K562 (cell line): ENCODE measurements around the gene TBC1D1. TPM values are rescaled to one million over a fixed set of nuclear protein-coding genes. Genes with fewer than 3 reads are reported as not detected.

Experiments used
- ATAC-seq: fragments of 200-7000 bp; cut with Tn5 transposase; 3 replicates; pipeline ENCODE4 v1.9.1; 2020; ENCODE audit warnings: moderate library complexity
- BruUV-seq: library from RNA; stranded (reverse); fragments of 400-500 nt; replicated peaks from 2 replicates; lab custom pipeline; 2021; lab: Mats Ljungman, UMichigan
- CTCF ChIA-PET: fragments of 300-600 bp; formaldehyde crosslinking; extraction: SDS; loops from one replicate; lab custom pipeline; 2021; ENCODE audit warnings: low intra/inter-chr PET ratio; lab: Yijun Ruan, JAX
- POLR2A ChIA-PET: fragments of 300-600, 350-650 bp; sonication (Branson Sonifier 250); formaldehyde crosslinking; extraction: SDS; loops from one replicate; lab custom pipeline; 2021; ENCODE audit warnings: antibody characterized with exemption, inconsistent platforms; lab: Yijun Ruan, JAX
- DNase-seq, 4 experiments: peaks; one replicate each; pipeline versions ENCODE4 v3.0.0 to v3.0.0-alpha.2; 2011 to 2018; ENCODE audit warnings: low spot score in 3 of 4, mixed read lengths in 3 of 4; ENCODE audit errors: extremely low read depth in 1 of 4
- FAIRE-seq: peaks from 2 replicates; lab custom pipeline; 2011; peaks lifted over from hg19 to GRCh38; lab: Jason Lieb, UNC
- H2AFZ ChIP-seq: 2 replicates; pipeline ENCODE4 v1.6.0; 2011; ENCODE audit warnings: low read depth, low read length, control low read depth, inconsistent platforms
- H3K27ac ChIP-seq: fragments of 200-600 bp; 3 replicates; pipeline ENCODE4 v1.8.0; 2011; ENCODE audit warnings: low read depth, mild to moderate bottlenecking, control low read depth, inconsistent platforms, low read length, moderate library complexity, mixed read lengths; ENCODE audit errors: extremely low read depth
- H3K27me3 ChIP-seq, 2 experiments: fragments of 300-600 bp in 1 of 2; 2 replicates in 1 of 2; 3 replicates in 1 of 2; pipeline versions ENCODE4 v1.6.0 to v1.8.0; 2011; ENCODE audit warnings: inconsistent platforms in 2 of 2, low read length in 2 of 2, mild to moderate bottlenecking in 1 of 2, mixed read lengths in 1 of 2, moderate library complexity in 1 of 2; ENCODE audit not compliant: control insufficient read depth in 2 of 2, insufficient read depth in 2 of 2
- H3K36me3 ChIP-seq: fragments of 300-600 bp; 3 replicates; pipeline ENCODE4 v1.8.0; 2011; ENCODE audit warnings: mild to moderate bottlenecking, low read length, inconsistent platforms; ENCODE audit not compliant: control insufficient read depth, insufficient read depth
- H3K4me1 ChIP-seq, 2 experiments: fragments of 200-600 bp in 1 of 2; replicated peaks in 1 of 2; 2 replicates in 1 of 2; 3 replicates in 1 of 2; pipeline versions ENCODE4 v1.5.1 to v1.8.0; 2011; ENCODE audit warnings: inconsistent platforms in 2 of 2, low read length in 2 of 2, mild to moderate bottlenecking in 1 of 2, mixed read lengths in 1 of 2, moderate library complexity in 1 of 2; ENCODE audit not compliant: control insufficient read depth in 2 of 2, insufficient read depth in 2 of 2
- H3K4me2 ChIP-seq: 2 replicates; pipeline ENCODE4 v1.6.1; 2011; ENCODE audit warnings: low read length, control low read depth, inconsistent platforms, mixed read lengths; ENCODE audit not compliant: insufficient read depth
- H3K4me3 ChIP-seq: fragments of 200-600 bp; sonication (generic), shearing (Covaris generic); 2 replicates; pipeline ENCODE4 v1.5.1; 2016; ENCODE audit warnings: control low read depth, inconsistent platforms
- H3K79me2 ChIP-seq: fragments of 200-600 bp; 3 replicates; pipeline ENCODE4 v1.8.0; 2011; ENCODE audit warnings: low read length, inconsistent platforms; ENCODE audit not compliant: control insufficient read depth, insufficient read depth
- H3K9ac ChIP-seq, 2 experiments: 2 replicates each; pipeline versions ENCODE4 v1.6.0 to v1.6.1; 2011; ENCODE audit warnings: low read depth in 2 of 2, low read length in 2 of 2, control low read depth in 1 of 2, inconsistent platforms in 1 of 2, mild to moderate bottlenecking in 1 of 2, mixed read lengths in 1 of 2; ENCODE audit not compliant: insufficient read depth in 1 of 2
- H3K9me1 ChIP-seq: one replicate; pipeline ENCODE4 v1.6.0; 2011; ENCODE audit warnings: inconsistent platforms, mild to moderate bottlenecking, low read length, moderate library complexity; ENCODE audit not compliant: control insufficient read depth, insufficient read depth
- H3K9me3 ChIP-seq: replicated peaks from 2 replicates; pipeline ENCODE4 v1.5.1; 2011; ENCODE audit warnings: low read depth, low read length, inconsistent platforms; ENCODE audit not compliant: control insufficient read depth, insufficient read depth
- H4K20me1 ChIP-seq: replicated peaks from 2 replicates; pipeline ENCODE4 v1.6.1; 2011; ENCODE audit warnings: low read length, inconsistent platforms, mixed read lengths; ENCODE audit not compliant: control insufficient read depth, insufficient read depth
- E2F6 ChIP-seq, 2 experiments: IDR thresholded peaks; 2 replicates each; pipeline ENCODE4 v1.6.1; 2011; ENCODE audit warnings: borderline replicate concordance in 1 of 2, control low read depth in 1 of 2, low read depth in 1 of 2, low read length in 1 of 2, mild to moderate bottlenecking in 1 of 2, mixed read lengths in 1 of 2, moderate library complexity in 1 of 2; ENCODE audit not compliant: insufficient read depth in 1 of 2, insufficient read length in 1 of 2, poor library complexity in 1 of 2, severe bottlenecking in 1 of 2; ENCODE audit errors: extremely low read depth in 1 of 2
- IRF1 ChIP-seq: sonication (generic); formaldehyde crosslinking; IDR thresholded peaks from 2 replicates; pipeline ENCODE4 v1.8.0; 2022; ENCODE audit warnings: missing genetic modification reagents, mild to moderate bottlenecking, borderline replicate concordance
- MTA1 ChIP-seq: fragments of 450-650 bp; IDR thresholded peaks from 2 replicates; pipeline ENCODE4 v1.6.1; 2017; ENCODE audit warnings: borderline replicate concordance
- NCOA1 ChIP-seq: fragments of 450-650 bp; IDR thresholded peaks from 2 replicates; pipeline ENCODE4 v1.6.1; 2016; ENCODE audit warnings: low read depth
- WGBS: fragments of 100-300 bp; shearing (Covaris generic); methylation state at CpG from one replicate; pipeline ENCODE4 v1.1.6; 2016; ENCODE audit warnings: low coverage, mixed read lengths; ENCODE audit not compliant: insufficient coverage; ENCODE audit errors: missing lambda C conversion rate; 5-methylcytosine and 5-hydroxymethylcytosine counted together
- in situ Hi-C: fragments of 300-500 bp; cut with MboI; formaldehyde crosslinking; loops from 4 replicates; pipeline ENCODE4 v1.15.0; 2018; ENCODE audit warnings: inconsistent platforms, mixed read lengths
- intact Hi-C: fragments of 100-400 bp; cut with micrococcal nuclease; formaldehyde crosslinking; loops from 2 replicates; pipeline ENCODE4 v1.14.2; 2022
- polyA plus RNA-seq, 8 experiments: library from polyadenylated mRNA; depleted of rRNA in 4 of 8; stranded (reverse) in 5 of 8; unstranded in 3 of 8; fragments of >200 nt; fragmentation: Nextera tagmentation in 2 of 8; fragmentation: Illumina TruSeq in 1 of 8; extraction: Ambion mirVana in 2 of 8; extraction: Trizol in 1 of 8; gene quantifications; 2 replicates each; pipeline versions ENCODE4 v1.2.1 to v1.2.3, GENCODE V29; 2011 to 2014; ENCODE audit warnings: inconsistent platforms in 1 of 8, missing spikeins in 1 of 8
- total RNA-seq, 7 experiments: library from RNA; depleted of rRNA in 6 of 7; stranded (reverse); fragments of >200 nt in 6 of 7; fragmentation: Illumina TruSeq in 2 of 7; extraction: Trizol in 2 of 7; gene quantifications; 2 replicates each; pipeline versions ENCODE4 v1.2.1 to v1.2.3, GENCODE V29; 2011 to 2021; ENCODE audit warnings: low replicate concordance in 1 of 7

The TBC1D1 gene
- total and polyA plus RNA-seq, 9 of the 15 experiments (the other 6 are each of a cell fraction or from before 2014, with no cell fraction given) = 0.59 to 14.2 (median 8.8) TPM

DNA sequence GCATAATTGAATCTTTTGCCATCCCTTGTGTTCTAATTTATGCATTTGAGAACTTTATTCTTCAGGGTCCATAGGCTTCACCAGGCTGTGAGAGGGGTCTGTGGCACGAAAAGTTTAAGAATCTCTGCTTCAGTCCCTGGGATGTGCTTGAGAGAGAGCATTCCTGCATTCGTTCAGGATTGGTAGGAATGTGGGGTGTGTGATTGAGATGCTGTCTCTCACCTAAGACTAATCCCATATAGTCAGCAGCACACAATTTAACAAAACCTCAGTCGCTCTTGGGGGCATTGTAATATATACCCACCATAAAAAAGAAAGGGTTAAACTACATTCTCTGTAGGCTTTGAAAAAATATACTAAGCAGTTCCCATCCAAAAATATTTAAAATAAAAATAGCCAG is 111.0 kb downstream of the TBC1D1 start:
- Histone ChIP-seq H4K20me1 (peaks cover 15% of the 10 kb centered on the region), H3K27me3 (peaks cover 16 to 18% of the 10 kb centered on the region in 2 experiments), H3K4me2 (no peak overlapping the region), H3K9me1 (no peaks in the 10 kb centered on the region), H2AFZ (no peak overlapping the region), H3K36me3 (no peaks in the 10 kb centered on the region), H3K4me1 (no peaks in the 10 kb centered on the region), H3K9ac (no peak overlapping the region), H3K27ac (no peak overlapping the region), H3K79me2 (no peaks in the 10 kb centered on the region), H3K4me3 (no peak overlapping the region), H3K9me3 (no peaks in the 10 kb centered on the region)
- DNase-seq (no peak), FAIRE-seq (no peak), ATAC-seq (no peak)
- CTCF ChIA-PET = no interaction called here
- in situ Hi-C loops (no loop called here), intact Hi-C loops (no loop called here)
- WGBS = 0% methylated on average over 3 of the region's 3 CpGs
- POLR2A ChIA-PET = no interaction called here
- BruUV-seq = no TSS peak
- TF ChIP-seq E2F6 (IDR thresholded peaks at IDR 0.05; ENCODE audit: borderline replicate concordance in 1 of 2, extremely low read depth in 1 of 2, insufficient read depth in 1 of 2, insufficient read length in 1 of 2, low read depth in 1 of 2, low read length in 1 of 2, poor library complexity in 1 of 2, severe bottlenecking in 1 of 2) = no peak
- no peak for TF ChIP-seq NCOA1
- no peak for TF ChIP-seq MTA1
- TF ChIP-seq IRF1 (CRISPR knock-in tag) = no peak
